ENCODE measurements around the gene MYO5B. TPM values are rescaled to one million over a fixed set of nuclear protein-coding genes. Genes with fewer than 3 reads are reported as not detected.

MYO5B gene
- total RNA-seq, 4 donors from 2014 or later = 2.0 to 13.9 (median 5.3) TPM

- Histone ChIP-seq H3K9me3 (no peaks in the 10 kb centered on the region), H3K4me1 (no peaks in the 10 kb centered on the region), H3K36me3 (no peaks in the 10 kb centered on the region), H3K27me3 (peaks cover 0 to 8% (median 0%) of the 10 kb centered on the region in 4 donors), H3K27ac (replicated peaks in 1 of 4) (no peak overlapping the region), H3K4me3 (no peak overlapping the region)
- no peak for DNase-seq (ENCODE audit: extremely low spot score)
- 76% methylated on average over 14 of the region's 15 CpGs for WGBS
- TF ChIP-seq POLR2AphosphoS5 (IDR thresholded peaks at IDR 0.05) = no peak
- TF ChIP-seq CTCF (IDR thresholded peaks at IDR 0.05) = no peak
- no peak for TF ChIP-seq POLR2A (IDR thresholded peaks at IDR 0.05; ENCODE audit: low read depth)
- TF ChIP-seq EP300 (IDR thresholded peaks at IDR 0.05) = no peak
- intact Hi-C loops (cut with DNase I) = no loop called here
These were observed 66.3 kb downstream of the MYO5B start for GRCh38 chr18:50128506-50129271.

- Histone ChIP-seq H3K9me3 (no peaks in the 10 kb centered on the region), H3K36me3 (no peaks in the 10 kb centered on the region), H3K27ac (replicated peaks in 1 of 4) (no peak overlapping the region), H3K27me3 (peaks cover 0 to 8% (median 0%) of the 10 kb centered on the region in 4 donors), H3K4me1 (no peaks in the 10 kb centered on the region), H3K4me3 (no peak overlapping the region)
- intact Hi-C loops (cut with DNase I) = no loop called here
- 74% methylated on average over 4 of the region's 4 CpGs for WGBS
- no peak for TF ChIP-seq CTCF (IDR thresholded peaks at IDR 0.05)
- TF ChIP-seq POLR2A (IDR thresholded peaks at IDR 0.05; ENCODE audit: low read depth) = no peak
- TF ChIP-seq EP300 (IDR thresholded peaks at IDR 0.05) = no peak
- TF ChIP-seq POLR2AphosphoS5 (IDR thresholded peaks at IDR 0.05) = no peak
- no peak for DNase-seq (ENCODE audit: extremely low spot score)
These were observed 67.3 kb downstream of the MYO5B start for GRCh38 chr18:50127516-50128210.

GRCh38 chr18:50126471-50126870, 68.5 kb downstream of the MYO5B start:
- WGBS = 69% methylated on average over 3 of the region's 3 CpGs
- TF ChIP-seq POLR2AphosphoS5 (IDR thresholded peaks at IDR 0.05) = no peak
- no peak for TF ChIP-seq CTCF (IDR thresholded peaks at IDR 0.05)
- TF ChIP-seq POLR2A (IDR thresholded peaks at IDR 0.05; ENCODE audit: low read depth) = no peak
- no peak for TF ChIP-seq EP300 (IDR thresholded peaks at IDR 0.05)

GRCh38 chr18:50125456-50125855, 69.5 kb downstream of the MYO5B start:
- no peak for DNase-seq (ENCODE audit: extremely low spot score)
- H3K27me3 ChIP-seq = peaks cover 0 to 15% (median 0%) of the 10 kb centered on the region in 4 donors
- H3K4me1 ChIP-seq = no peaks in the 10 kb centered on the region
- no peak overlapping the region for H3K4me3 ChIP-seq
- no peaks in the 10 kb centered on the region for H3K36me3 ChIP-seq
- intact Hi-C loops (cut with DNase I) = no loop called here
- 83% methylated on average over 1 of the region's 1 CpG for WGBS
- no peak overlapping the region for H3K27ac ChIP-seq (replicated peaks in 1 of 4)
- no peaks in the 10 kb centered on the region for H3K9me3 ChIP-seq
- TF ChIP-seq POLR2AphosphoS5 (IDR thresholded peaks at IDR 0.05) (no peak), CTCF (IDR thresholded peaks at IDR 0.05) (no peak), EP300 (IDR thresholded peaks at IDR 0.05) (no peak), POLR2A (IDR thresholded peaks at IDR 0.05; ENCODE audit: low read depth) (no peak)

More at GRCh38 chr18:50126471-50126870, 68.5 kb downstream of the MYO5B start:
- Histone ChIP-seq H3K9me3 (no peaks in the 10 kb centered on the region), H3K27me3 (peaks cover 0 to 8% (median 0%) of the 10 kb centered on the region in 4 donors), H3K36me3 (no peaks in the 10 kb centered on the region), H3K27ac (replicated peaks in 1 of 4) (no peak overlapping the region), H3K4me3 (no peak overlapping the region), H3K4me1 (no peaks in the 10 kb centered on the region)
- DNase-seq (ENCODE audit: extremely low spot score) = no peak
- intact Hi-C loops (cut with DNase I) = no loop called here

All from esophagus muscularis mucosa (tissue), 4 donors.